ENCODE results near the gene CYP2W1.

Gene CYP2W1

DNA sequence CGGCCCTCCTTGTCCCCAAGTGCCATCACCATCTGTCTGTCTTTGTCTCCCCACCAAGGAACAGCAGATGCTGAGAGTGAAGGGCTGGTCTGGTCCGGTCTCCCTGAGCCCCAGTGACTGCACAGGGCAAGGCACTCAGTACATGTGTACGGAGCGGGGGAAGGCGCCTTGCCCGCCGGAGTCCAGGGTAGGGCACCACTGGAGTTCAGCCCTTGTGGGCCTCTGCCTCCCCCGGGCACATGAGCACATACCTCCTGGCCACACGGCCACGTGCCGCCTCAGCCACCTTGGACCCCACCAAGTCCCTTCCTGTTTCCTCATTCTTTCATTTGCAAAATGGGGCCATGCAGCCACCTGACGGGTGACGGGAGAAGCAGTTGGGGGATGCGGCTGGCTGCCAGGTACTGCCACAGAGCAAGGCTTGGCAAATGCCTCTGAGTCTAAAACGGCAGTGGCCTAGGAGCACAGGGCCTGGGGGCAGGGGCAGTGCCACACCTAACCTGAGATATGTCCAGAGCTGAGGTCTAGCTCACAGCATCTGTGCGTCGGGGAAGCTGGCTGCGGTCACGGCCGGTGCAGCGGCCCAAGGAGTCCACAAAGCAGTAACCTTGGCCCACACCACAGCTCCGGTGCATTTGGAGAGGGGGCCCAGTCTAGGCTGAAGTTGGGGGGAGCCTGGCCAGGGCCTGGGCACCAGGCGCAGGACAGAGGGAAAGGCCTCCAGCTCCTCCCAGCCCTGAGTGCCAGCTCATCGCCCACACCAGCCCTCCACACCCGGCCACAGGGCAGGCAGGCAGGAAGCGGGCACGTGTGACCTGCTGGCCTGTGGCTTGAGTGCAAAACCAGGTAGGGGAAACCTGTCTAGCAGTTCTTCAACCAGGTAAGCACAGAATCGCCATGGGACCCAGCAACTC lies 33.7 kb upstream of the CYP2W1 start:
- peak overlapping the region; percentile 63 for H3K4me2 ChIP-seq
- peaks cover 47% of the 10 kb centered on the region for H3K4me1 ChIP-seq
- H4K20me1 ChIP-seq, result peaks cover 59% of the 10 kb centered on the region
- no peak overlapping the region; the same call in 1 of the 2 replicates for H3K9ac ChIP-seq
- no peak for TF ChIP-seq Cebpa-rat (IDR thresholded peaks at IDR 0.05)
- no peak overlapping the region for H3K4me3 ChIP-seq
- H3K27me3 ChIP-seq, result no peaks in the 10 kb centered on the region
- peaks cover 26% of the 10 kb centered on the region for H3K36me3 ChIP-seq
- H3K27ac ChIP-seq, result peak overlapping the region; percentile 20
- H3K9me3 ChIP-seq, result no peaks in the 10 kb centered on the region

DNA sequence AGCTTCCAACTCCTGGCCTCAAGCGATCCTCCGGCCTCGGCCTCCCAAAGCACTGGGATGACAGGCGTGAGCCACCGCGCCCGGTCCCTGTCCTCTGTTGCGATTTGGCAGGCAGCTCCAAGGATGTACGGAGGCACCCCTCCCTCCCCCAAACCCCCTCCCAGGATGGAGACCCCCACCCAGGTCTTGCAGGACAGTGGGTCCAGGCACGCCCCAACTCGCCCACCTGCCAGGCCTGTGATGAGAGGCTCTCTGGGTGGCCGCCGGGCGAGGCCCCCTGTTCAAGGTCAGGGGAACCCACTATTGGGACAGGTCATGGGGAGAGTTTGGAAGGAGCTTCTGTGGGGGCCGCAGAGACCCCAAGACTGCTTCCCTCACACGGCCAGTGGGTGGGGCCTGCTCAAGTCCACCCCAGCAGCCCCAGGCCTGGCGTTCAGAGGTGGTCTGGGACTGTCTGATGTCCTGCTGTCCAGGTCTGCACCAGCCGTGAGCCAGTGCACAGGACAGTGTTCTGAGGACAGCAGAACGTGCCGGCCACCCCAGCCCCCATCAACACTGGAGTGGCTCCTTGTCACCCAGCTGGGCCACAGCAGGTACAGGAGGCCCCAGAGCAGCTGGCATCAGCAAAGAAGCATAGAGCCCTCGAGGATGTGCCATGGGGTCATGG lies 31.0 kb upstream of the CYP2W1 start:
- H3K27me3 ChIP-seq, result no peaks in the 10 kb centered on the region
- peaks cover 12% of the 10 kb centered on the region for H3K36me3 ChIP-seq
- no peak overlapping the region for H3K4me3 ChIP-seq
- TF ChIP-seq Cebpa-rat (IDR thresholded peaks at IDR 0.05), result no peak
- peaks cover 71% of the 10 kb centered on the region for H3K4me1 ChIP-seq
- H3K9ac ChIP-seq, result no peak overlapping the region
- H3K9me3 ChIP-seq, result no peaks in the 10 kb centered on the region
- H4K20me1 ChIP-seq, result peaks cover 39% of the 10 kb centered on the region
- H3K4me2 ChIP-seq, result peak overlapping the region; percentile 99
- peak overlapping the region; percentile 81 for H3K27ac ChIP-seq

DNA sequence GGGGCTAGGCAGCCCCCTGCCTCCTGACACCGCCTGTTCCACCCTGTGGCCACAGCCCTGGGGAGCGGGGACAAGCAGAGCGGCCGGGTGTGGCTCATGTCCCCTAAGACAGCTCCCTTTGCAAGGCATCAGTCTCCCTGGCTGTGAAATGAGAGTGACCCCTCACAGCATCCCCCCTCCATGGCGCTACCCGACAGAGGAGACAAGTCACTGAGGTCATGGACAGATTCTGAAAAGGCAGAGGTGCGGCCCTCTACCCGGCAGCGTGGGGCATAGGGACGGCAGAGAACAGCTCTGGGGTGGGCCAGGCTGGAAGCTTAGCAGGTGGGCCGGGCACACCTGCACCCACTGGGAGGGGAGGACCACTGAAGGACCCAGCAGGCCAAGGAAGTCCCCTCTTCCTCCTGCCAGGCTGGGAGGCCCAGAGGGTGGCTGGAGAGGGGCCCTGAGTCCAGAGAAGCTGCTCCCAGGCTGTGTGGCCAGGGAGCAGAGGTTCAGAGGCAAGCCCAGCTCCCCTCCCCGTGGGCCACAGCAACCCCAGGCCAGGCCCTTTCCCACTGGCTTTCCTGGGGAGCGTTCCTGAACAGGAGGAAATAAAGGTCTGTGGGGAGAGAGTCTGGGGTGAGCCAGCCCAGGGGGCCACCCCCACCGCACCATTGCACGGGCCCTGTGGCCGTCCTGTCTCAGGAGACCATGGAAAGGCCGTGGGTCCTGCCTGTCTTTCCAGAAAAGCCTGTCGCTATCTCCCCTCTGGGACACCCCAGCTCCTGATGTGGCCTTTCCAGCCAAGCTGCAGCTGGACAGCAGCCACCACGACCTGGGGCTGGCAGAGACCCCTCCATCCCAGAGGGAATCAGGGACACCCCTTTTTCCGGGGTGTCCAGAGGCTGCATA lies 30.2 kb upstream of the CYP2W1 start:
- Histone ChIP-seq H3K27me3 (no peaks in the 10 kb centered on the region), H3K4me1 (peaks cover 79% of the 10 kb centered on the region), H3K4me3 (peak overlapping the region; percentile 81), H3K9me3 (no peaks in the 10 kb centered on the region), H3K36me3 (peaks cover 12% of the 10 kb centered on the region), H3K4me2 (peak overlapping the region; percentile 99), H4K20me1 (peaks cover 39% of the 10 kb centered on the region), H3K27ac (peak overlapping the region; percentile 81), H3K9ac (peak overlapping the region; percentile 82)
- no peak for TF ChIP-seq Cebpa-rat (IDR thresholded peaks at IDR 0.05)

DNA sequence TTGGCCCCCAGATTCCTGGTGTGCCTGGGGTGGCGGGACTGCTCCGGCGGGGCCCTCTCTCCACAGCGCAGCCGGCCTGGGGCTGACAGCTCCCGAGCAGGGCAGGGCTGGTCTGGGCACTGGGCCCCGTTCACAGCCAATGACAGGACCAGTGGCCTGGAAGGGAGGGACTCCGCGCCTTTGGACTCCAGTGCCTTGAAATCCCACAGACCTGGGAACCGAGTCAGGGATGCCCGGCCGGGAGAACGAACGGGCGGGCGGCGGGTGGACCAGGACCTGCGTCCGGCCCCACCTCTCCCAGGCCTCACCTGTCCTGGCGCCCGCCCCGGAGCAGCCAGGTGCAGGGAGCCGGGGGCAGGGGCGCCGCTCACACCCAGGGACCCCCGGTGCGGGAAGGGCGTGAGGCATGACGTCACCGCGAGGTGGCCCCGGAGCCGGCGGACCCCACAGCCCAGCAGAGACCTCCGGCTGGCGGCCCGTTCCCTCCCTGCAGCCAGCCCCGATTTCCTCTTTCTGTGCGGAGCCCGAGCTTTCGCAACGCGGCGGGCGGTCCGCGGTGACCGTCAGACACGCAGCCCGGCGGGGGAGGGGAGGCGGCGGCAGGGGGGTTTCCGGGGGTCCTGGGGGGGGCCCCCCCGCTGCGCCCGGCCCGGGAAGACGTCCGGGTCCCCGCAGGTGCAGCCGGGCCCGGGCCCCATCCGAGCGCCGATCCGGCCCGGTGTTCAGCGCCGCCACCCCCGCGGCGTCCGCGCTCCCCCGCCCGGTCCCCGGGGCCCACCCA lies 29.2 kb upstream of the CYP2W1 start:
- Histone ChIP-seq H3K4me3 (peak overlapping the region; percentile 81), H3K4me1 (peaks cover 88% of the 10 kb centered on the region), H3K27me3 (no peaks in the 10 kb centered on the region), H4K20me1 (peaks cover 32% of the 10 kb centered on the region), H3K27ac (peak overlapping the region; percentile 81), H3K9ac (peak overlapping the region; percentile 82), H3K9me3 (no peaks in the 10 kb centered on the region), H3K36me3 (peaks cover 12% of the 10 kb centered on the region), H3K4me2 (peak overlapping the region; percentile 99)
- TF ChIP-seq Cebpa-rat (IDR thresholded peaks at IDR 0.05), result peak; percentile 34; the same call in 1 of the 2 replicates

DNA sequence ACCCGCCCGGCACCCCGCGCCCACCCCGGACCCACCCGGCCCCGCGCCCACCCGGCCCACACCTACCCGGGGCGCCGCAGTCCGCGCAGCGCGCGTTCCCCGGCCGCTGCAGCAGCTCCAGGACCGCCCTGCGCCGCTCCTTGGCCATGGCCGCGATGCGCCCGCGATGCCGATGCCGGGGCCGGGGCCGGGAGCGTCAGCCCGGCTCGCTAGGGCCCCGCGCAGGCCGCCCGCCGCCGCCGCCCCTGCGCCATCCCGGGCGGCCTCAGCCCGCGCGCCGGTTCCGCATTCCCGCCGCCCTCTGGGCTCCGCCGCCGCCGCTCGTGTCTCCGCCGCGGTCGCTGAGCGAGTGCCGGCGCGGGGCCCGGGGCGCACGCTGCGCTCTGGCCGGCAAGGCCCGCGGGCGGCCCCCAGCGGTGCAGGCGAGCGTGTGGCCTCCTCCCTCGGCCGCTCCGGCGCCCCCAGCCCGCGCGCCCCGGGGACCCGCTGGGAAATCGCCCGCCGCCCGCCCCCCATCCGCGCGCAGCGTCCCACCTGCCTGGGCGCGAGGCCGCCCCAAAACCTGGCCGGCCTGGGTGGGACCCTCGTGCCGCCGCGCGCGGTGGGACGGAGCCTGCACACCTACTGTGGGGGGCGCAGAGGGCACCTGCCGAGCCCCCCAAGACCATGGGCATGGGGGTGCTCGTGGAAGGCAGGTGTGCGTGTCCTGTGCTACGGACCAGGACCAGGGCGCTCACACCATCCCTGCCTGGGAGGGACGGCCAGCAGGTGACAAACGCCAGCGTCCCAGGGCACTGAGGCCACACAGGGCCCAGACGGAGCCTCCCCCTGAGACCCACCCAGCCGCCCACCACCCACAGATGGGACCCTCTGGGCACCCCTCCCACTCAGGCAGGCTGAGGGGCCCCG lies 28.4 kb upstream of the CYP2W1 start, which contains the start of gene ADAP1:
TSS of gene ADAP1 (minus strand) at position 351 of the 909 bp plus-strand sequence. CDS start at position 148, 203 bp downstream.
- Histone ChIP-seq H3K4me2 (peak within 1 kb of the TSS; percentile 99), H3K36me3 (peaks cover 4% of the 10 kb centered on the region), H3K9me3 (no peaks in the 10 kb centered on the region), H4K20me1 (peaks cover 24% of the 10 kb centered on the region), H3K27ac (peak within 1 kb of the TSS; percentile 81), H3K9ac (peak within 1 kb of the TSS; percentile 82), H3K4me3 (peak within 1 kb of the TSS; percentile 81), H3K27me3 (no peaks in the 10 kb centered on the region), H3K4me1 (peaks cover 88% of the 10 kb centered on the region)
- no peak for TF ChIP-seq Cebpa-rat (IDR thresholded peaks at IDR 0.05)

DNA sequence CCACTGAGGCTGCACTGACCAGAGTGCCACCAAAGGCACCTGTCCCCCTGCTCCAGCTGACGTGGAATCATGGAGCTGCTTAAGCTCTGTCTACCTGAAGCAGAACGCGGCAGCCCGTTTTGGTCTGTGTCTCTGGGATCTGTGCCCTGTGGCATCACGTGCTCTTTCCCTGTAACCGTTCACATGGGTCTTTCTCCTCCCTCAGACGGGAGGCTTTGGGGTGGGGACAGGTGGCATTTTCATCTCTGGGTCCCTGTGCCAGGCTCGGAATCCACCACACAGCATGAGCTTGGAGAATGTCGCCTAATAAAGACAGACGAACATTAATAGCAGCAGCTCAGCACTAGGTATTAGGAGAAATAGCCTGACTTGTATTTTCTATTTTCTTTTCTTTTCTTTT lies 26.9 kb upstream of the CYP2W1 start:
- Histone ChIP-seq H3K9me3 (no peaks in the 10 kb centered on the region), H3K4me2 (peak overlapping the region; percentile 92), H3K27me3 (no peaks in the 10 kb centered on the region; the same call in 1 of the 2 replicates), H4K20me1 (peaks cover 19% of the 10 kb centered on the region), H3K4me1 (peaks cover 88% of the 10 kb centered on the region), H3K4me3 (no peak overlapping the region), H3K36me3 (no peaks in the 10 kb centered on the region), H3K27ac (no peak overlapping the region), H3K9ac (no peak overlapping the region)
- TF ChIP-seq Cebpa-rat (IDR thresholded peaks at IDR 0.05), result no peak

DNA sequence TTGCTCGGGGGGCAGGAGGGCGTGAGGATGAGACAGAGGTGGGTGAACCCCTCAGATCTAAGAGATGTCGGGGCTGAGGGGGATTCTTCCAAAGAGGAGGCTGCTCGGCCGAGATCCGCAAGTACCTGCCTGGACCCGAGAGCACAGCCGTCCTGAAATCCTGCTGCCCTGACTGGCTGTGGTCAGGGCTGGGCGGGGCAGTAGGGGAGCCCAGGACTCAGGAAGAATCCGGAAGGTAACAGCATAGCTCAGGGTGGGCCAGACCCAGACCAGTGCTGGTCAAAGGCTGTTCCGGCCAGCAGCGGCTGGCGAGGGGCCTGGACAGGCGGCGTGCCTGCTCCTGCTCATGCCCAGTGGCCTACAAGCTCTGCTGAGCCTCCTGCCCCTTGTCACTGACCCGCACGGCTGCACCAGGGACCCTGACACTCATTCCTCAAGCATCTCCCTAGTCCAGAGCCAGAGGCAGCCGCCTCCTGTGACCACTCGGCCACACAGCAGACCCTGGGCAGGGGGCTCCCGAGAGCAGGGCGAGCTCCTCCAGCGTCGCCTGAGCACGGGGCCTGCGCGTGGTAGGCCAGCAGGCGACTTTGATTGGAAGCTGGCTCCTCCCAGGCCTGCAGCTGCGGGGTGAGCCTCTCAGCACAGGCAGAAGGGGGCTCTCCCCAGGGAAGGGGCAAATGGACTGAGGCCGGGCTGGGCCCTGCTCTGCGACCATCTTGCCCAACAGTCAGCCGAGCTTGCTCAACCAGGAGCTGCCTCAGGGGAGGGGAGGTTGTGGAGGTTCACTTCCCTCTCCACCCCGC lies 25.4 kb upstream of the CYP2W1 start:
- Histone ChIP-seq H3K27ac (peak overlapping the region; percentile 72), H3K4me2 (peak overlapping the region; percentile 92), H3K9me3 (no peaks in the 10 kb centered on the region), H4K20me1 (peaks cover 12% of the 10 kb centered on the region), H3K4me1 (peaks cover 92% of the 10 kb centered on the region), H3K27me3 (no peaks in the 10 kb centered on the region; the same call in 1 of the 2 replicates), H3K9ac (peak overlapping the region; percentile 67), H3K36me3 (no peaks in the 10 kb centered on the region), H3K4me3 (no peak overlapping the region)
- peak; percentile 80 for TF ChIP-seq Cebpa-rat (IDR thresholded peaks at IDR 0.05)
